Activated T-helper 2 cell treated with anti-CD3 and anti-CD28 coated beads, Interferon-gamma antibody, Interleukin-2, Interleukin-4, amounts not matched to agents 10 μg/mL and 5 μg/mL and 100 μg/mL, durations not matched to agents 14 hours and 24 hours and 36 hours (primary cell): Measurements from ENCODE around the gene DNAJC12. TPM values are rescaled to one million over a fixed set of nuclear protein-coding genes. Genes with fewer than 3 reads are reported as not detected.
"Not testable (repeated sequence)": the region's sequence is repeated elsewhere in the genome, so short reads cannot be mapped to it uniquely, and the experiment has no call there.

Source experiments
- DNase-seq: peaks from one replicate; pipeline ENCODE4 v3.0.0; 2021; ENCODE audit warnings: low spot score
- H3K27ac Mint-ChIP-seq: one replicate; pipeline ENCODE4 v1.8.0; 2021; ENCODE audit warnings: mixed read lengths
- H3K27me3 Mint-ChIP-seq: one replicate; pipeline ENCODE4 v1.8.0; 2021; ENCODE audit warnings: low read depth, mixed read lengths
- H3K36me3 Mint-ChIP-seq: one replicate; pipeline ENCODE4 v1.8.0; 2021; ENCODE audit warnings: low read depth, mixed read lengths
- H3K4me1 Mint-ChIP-seq: one replicate; pipeline ENCODE4 v1.8.0; 2021; ENCODE audit warnings: low read depth, mixed read lengths
- H3K4me3 Mint-ChIP-seq: one replicate; pipeline ENCODE4 v1.8.0; 2021; ENCODE audit warnings: low read depth, mild to moderate bottlenecking, moderate library complexity, mixed read lengths
- H3K9me3 Mint-ChIP-seq: one replicate; pipeline ENCODE4 v1.8.0; 2021; ENCODE audit warnings: mixed read lengths
- intact Hi-C: fragments of 100-400 bp; cut with micrococcal nuclease; formaldehyde crosslinking; loops from one replicate; pipeline ENCODE4 v1.15.1; 2023
- total RNA-seq: library from RNA; stranded (reverse); gene quantifications from 2 replicates; pipeline ENCODE4 v1.2.3, GENCODE V29; 2022

Gene DNAJC12
- total RNA-seq, 1 donor from 2014 or later, result 12.6 TPM

DNA sequence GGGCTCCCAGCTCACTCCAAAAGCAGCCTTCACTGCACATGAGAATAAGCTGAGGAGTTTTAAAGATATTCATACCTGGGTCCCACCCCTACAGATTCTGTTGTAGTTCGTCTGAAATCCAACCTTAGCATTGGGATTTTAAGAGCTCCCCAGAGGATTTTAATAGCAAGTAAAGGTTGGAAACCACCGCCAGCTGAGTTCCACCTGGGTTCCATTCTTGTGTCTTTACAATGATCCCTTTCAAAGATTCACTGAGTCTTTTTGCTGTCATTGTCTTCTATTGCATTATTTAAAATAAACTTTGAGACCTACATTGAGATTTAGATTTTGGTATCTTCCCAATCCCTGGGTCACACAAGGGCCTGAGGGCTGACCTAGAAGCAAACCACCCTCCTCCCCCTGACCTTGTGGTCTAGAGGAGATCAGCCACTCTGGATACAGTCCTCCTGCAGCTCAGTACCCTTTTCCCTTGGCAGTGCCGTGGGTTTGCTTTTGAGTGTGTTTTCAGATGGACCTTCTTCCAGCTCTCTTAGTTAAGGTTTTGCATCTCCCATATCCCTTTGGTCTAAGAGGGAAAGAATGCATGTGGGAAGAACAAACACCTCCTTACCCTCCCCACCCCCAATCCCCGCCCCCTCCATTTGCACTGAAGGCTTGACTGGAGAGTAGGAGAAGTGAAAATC is 23.9 kb upstream of the DNAJC12 start:
- no peaks in the 10 kb centered on the region for H3K27me3 Mint-ChIP-seq
- no peaks in the 10 kb centered on the region for H3K4me1 Mint-ChIP-seq
- H3K27ac Mint-ChIP-seq, result no peak overlapping the region
- no peaks in the 10 kb centered on the region for H3K36me3 Mint-ChIP-seq
- no peak overlapping the region for H3K4me3 Mint-ChIP-seq
- no peaks in the 10 kb centered on the region for H3K9me3 Mint-ChIP-seq
- DNase-seq, result no peak
- intact Hi-C loops, result no loop called here

- Mint-ChIP-seq H3K4me3 (no peak overlapping the region), H3K9me3 (no peaks in the 10 kb centered on the region), H3K4me1 (peaks cover 4% of the 10 kb centered on the region), H3K27me3 (no peaks in the 10 kb centered on the region), H3K27ac (no peak overlapping the region), H3K36me3 (no peaks in the 10 kb centered on the region)
- intact Hi-C loops, result loop anchor here (5.0 kb wide), 1 partner anchor 443 kb away; no protein-coding TSS in a partner anchor
- DNase-seq, result no peak
These were observed 21.0 kb upstream of the DNAJC12 start for GRCh38 chr10:67858971-67859370.

DNA sequence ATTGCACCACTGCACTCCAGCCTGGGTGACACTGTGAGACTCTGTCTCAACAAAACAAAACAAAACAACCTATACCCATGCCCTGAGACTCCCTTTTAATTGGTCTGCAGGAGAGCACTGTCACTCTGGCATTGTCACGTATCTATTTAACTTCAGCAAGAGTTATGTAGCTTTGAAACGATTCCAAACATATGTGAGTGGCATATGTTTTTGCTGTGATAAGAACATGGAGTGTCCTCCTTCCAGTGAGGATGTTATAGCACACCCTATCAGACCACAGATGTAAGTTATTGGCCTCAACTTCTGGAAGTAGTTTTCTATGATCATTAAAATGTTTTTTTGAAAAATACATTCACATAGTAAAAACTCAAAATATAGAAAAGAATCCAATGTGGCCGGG is 15.5 kb upstream of the DNAJC12 start:
- no peaks in the 10 kb centered on the region for H3K9me3 Mint-ChIP-seq
- intact Hi-C loops, result no loop called here
- no peak for DNase-seq
- peaks cover 12% of the 10 kb centered on the region for H3K4me1 Mint-ChIP-seq
- H3K27me3 Mint-ChIP-seq, result no peaks in the 10 kb centered on the region
- H3K27ac Mint-ChIP-seq, result no peak overlapping the region
- no peaks in the 10 kb centered on the region for H3K36me3 Mint-ChIP-seq
- H3K4me3 Mint-ChIP-seq, result no peak overlapping the region

DNA sequence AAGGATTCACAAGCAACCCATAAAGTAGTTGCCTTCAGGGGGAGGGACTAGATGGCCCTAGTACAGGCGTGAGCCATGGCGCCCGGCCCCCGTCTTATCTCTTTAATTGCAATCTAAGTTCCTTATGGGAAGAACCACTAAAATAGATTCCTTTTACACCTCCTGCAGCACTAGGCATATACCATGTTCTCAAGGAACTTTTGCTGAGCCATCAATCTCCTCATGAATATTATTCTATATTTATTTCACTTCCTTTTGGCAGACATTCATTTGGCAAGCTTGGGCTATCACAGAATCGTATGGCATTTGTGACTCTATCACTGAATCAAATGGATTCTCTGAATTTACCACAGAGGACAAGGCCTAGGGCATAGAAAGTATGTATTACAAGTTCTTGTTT is 14.8 kb upstream of the DNAJC12 start:
- Mint-ChIP-seq H3K9me3 (no peaks in the 10 kb centered on the region), H3K36me3 (no peaks in the 10 kb centered on the region), H3K4me1 (peaks cover 12% of the 10 kb centered on the region), H3K4me3 (no peak overlapping the region), H3K27me3 (no peaks in the 10 kb centered on the region), H3K27ac (no peak overlapping the region)
- no peak for DNase-seq
- intact Hi-C loops, result no loop called here

DNA sequence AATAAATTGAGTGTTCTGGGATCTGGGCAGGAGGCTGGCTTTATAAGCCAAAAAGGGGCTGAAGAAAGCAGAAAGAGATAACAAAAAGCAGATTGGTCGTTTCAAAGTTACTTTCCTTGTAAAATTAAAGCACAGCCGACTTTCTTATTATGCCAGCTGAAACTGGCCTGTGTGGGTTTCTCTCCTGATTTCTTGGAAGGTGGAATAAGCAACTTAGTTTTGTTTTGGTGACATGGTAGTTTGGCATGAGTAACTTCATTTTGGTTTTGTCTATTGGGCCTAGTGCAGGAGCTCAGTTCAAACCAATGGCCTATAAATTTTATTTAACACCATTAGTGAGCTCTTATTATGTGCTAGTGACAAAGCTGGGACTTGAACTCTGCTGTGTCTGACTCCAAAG is 13.2 kb upstream of the DNAJC12 start:
- H3K4me3 Mint-ChIP-seq, result peak overlapping the region; percentile 23
- no peaks in the 10 kb centered on the region for H3K9me3 Mint-ChIP-seq
- H3K27me3 Mint-ChIP-seq, result no peaks in the 10 kb centered on the region
- peaks cover 12% of the 10 kb centered on the region for H3K4me1 Mint-ChIP-seq
- intact Hi-C loops, result no loop called here
- H3K36me3 Mint-ChIP-seq, result no peaks in the 10 kb centered on the region
- DNase-seq, result no peak
- H3K27ac Mint-ChIP-seq, result peak overlapping the region; percentile 28

DNA sequence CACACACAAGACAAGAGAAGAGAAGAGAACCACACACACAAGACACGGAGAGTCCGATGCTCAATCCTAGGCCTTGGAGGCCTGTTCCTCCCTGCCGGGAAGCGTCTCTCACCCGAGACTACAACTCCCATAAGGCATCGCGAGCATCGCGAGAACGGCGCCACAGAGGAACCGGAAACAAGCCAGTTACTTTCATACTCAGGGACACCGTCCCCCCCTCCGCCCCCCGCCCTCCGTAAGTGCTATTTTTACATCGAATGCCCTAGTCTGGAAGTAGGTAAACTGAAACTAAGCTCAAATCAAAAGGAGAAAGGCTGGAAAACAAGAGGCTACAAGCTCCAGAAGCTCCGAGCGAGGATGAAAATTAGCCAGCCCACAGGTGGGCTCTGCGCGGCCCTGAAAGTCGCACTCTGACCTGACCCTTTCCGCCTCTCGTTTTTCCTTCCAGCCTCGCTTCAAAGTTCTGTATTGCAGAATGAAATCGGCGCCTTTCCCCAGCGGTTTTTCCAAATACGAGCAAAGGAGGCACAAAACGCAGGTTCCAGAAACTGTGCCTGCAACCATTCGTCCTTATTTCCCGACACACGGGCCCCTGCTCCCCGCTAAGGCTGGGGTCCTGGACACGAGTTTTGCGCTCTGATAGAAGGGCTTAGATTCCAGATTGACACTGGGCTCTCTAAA is 11.5 kb upstream of the DNAJC12 start:
- no peaks in the 10 kb centered on the region for H3K36me3 Mint-ChIP-seq
- no peaks in the 10 kb centered on the region for H3K27me3 Mint-ChIP-seq
- no peaks in the 10 kb centered on the region for H3K9me3 Mint-ChIP-seq
- H3K4me3 Mint-ChIP-seq, result peak overlapping the region; percentile 92
- intact Hi-C loops, result loop anchor here (1.0 to 2.0 kb wide), 4 partner anchors 35 to 226 kb away; partner anchors contain the start of genes HERC4 and SIRT1
- peaks cover 8% of the 10 kb centered on the region for H3K4me1 Mint-ChIP-seq
- peak overlapping the region; percentile 94 for H3K27ac Mint-ChIP-seq
- DNase-seq, result peak; percentile 90

DNA sequence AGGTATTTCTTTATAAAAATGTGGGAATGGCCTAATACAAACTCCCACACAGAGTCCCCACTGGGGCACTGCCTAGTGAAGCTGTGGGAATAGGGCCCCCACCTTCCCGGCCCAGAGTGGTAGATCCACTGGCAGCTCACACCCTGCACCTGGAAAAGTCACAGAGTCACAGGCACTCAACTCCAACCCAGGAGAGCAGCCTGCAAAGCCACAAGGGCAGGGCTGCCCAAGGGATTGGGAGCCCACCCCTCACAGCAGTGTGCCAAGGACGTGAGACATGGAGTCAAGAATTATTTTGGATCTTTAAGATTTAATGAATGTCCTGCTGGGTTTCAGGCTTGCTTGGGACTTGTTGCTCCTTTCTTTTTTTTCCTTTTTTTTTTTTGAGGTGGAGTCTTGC is 5.3 kb upstream of the DNAJC12 start:
- H3K9me3 Mint-ChIP-seq, result peaks cover 4% of the 10 kb centered on the region
- no peaks in the 10 kb centered on the region for H3K36me3 Mint-ChIP-seq
- no peak overlapping the region for H3K27ac Mint-ChIP-seq
- H3K27me3 Mint-ChIP-seq, result no peaks in the 10 kb centered on the region
- no peak overlapping the region for H3K4me3 Mint-ChIP-seq
- no peaks in the 10 kb centered on the region for H3K4me1 Mint-ChIP-seq
- intact Hi-C loops, result no loop called here
- DNase-seq, result no peak

DNA sequence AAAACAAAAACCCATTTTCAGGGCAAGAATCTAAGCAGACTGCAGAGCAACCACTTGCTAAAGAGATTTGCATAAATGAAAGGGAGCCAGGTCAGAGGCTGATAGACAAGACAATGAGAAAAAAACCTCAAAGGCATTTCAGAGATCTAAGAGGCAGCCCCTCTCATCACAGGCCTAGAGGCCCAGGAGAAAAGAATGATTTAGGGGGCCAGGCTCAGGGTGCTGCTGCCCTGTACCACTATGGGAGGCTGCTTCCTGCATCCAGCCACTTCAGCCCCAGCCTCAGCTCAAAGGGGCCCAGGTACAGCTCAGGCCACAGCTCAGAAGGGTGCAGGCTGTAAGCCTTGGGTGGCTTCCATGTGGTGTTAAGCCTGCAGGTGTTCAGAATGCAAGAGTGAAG is 3.7 kb upstream of the DNAJC12 start:
- Mint-ChIP-seq H3K36me3 (no peaks in the 10 kb centered on the region), H3K9me3 (peaks cover 4% of the 10 kb centered on the region), H3K4me1 (peaks cover 7% of the 10 kb centered on the region), H3K27me3 (no peaks in the 10 kb centered on the region), H3K27ac (no peak overlapping the region), H3K4me3 (no peak overlapping the region)
- intact Hi-C loops, result no loop called here
- no peak for DNase-seq

GRCh38 chr10:67839951-67840350 is 2.0 kb upstream of the DNAJC12 start:
- peaks cover 4% of the 10 kb centered on the region for H3K9me3 Mint-ChIP-seq
- intact Hi-C loops, result no loop called here
- DNase-seq, result no peak
- peaks cover 10% of the 10 kb centered on the region for H3K4me1 Mint-ChIP-seq
- no peak overlapping the region for H3K27ac Mint-ChIP-seq
- H3K36me3 Mint-ChIP-seq, result no peaks in the 10 kb centered on the region
- H3K27me3 Mint-ChIP-seq, result no peaks in the 10 kb centered on the region
- H3K4me3 Mint-ChIP-seq, result no peak overlapping the region

- H3K9me3 Mint-ChIP-seq, H3K36me3 Mint-ChIP-seq, H3K4me1 Mint-ChIP-seq, H3K4me3 Mint-ChIP-seq, DNase-seq, H3K27me3 Mint-ChIP-seq, H3K27ac Mint-ChIP-seq, intact Hi-C loops: not testable (repeated sequence)
These were observed 1.5 kb upstream of the DNAJC12 start for GRCh38 chr10:67839511-67839910.

DNA sequence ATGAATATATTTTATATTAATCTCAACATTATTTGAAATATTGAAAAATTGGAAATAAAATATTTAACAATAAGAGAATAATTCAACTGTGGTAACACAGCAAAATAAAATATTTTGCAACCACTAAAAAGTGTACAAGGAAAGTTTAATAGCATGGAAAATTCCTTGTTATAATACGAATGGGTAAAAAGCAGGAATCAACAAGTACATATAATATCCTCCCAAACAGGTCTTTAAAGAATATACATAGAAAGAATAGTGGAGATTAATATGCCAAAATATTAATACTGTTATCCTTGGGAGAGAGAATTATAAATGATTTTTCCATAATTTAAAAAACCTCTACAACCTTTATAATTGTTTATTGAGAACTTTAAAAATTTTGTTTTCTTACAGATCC is 1.0 kb downstream of the DNAJC12 start:
- peaks cover 10% of the 10 kb centered on the region for H3K4me1 Mint-ChIP-seq
- intact Hi-C loops, result no loop called here
- H3K9me3 Mint-ChIP-seq, result peaks cover 4% of the 10 kb centered on the region
- no peaks in the 10 kb centered on the region for H3K36me3 Mint-ChIP-seq
- H3K27ac Mint-ChIP-seq, result no peak overlapping the region
- H3K27me3 Mint-ChIP-seq, result no peaks in the 10 kb centered on the region
- no peak for DNase-seq
- no peak overlapping the region for H3K4me3 Mint-ChIP-seq

DNA sequence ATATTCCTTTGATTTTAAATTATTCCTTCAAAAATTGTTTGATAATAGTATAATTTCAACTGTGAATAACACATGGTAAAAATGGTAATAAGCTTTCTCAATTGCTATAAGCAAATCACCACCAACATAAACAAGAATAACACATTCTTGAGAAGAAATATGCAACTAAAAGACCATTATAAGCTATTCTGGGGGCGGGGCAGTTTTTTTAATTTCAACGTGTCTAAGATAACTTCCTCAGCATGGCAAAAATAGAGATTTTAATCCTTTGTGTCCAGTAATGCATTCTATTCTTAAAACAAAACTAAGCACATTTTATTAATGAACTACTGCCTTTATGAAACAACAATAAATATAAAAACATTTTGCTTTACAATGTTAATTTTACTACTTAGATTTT is 1.5 kb downstream of the DNAJC12 start:
- H3K27me3 Mint-ChIP-seq, result no peaks in the 10 kb centered on the region
- H3K4me1 Mint-ChIP-seq, result peaks cover 10% of the 10 kb centered on the region
- no peak overlapping the region for H3K4me3 Mint-ChIP-seq

DNA sequence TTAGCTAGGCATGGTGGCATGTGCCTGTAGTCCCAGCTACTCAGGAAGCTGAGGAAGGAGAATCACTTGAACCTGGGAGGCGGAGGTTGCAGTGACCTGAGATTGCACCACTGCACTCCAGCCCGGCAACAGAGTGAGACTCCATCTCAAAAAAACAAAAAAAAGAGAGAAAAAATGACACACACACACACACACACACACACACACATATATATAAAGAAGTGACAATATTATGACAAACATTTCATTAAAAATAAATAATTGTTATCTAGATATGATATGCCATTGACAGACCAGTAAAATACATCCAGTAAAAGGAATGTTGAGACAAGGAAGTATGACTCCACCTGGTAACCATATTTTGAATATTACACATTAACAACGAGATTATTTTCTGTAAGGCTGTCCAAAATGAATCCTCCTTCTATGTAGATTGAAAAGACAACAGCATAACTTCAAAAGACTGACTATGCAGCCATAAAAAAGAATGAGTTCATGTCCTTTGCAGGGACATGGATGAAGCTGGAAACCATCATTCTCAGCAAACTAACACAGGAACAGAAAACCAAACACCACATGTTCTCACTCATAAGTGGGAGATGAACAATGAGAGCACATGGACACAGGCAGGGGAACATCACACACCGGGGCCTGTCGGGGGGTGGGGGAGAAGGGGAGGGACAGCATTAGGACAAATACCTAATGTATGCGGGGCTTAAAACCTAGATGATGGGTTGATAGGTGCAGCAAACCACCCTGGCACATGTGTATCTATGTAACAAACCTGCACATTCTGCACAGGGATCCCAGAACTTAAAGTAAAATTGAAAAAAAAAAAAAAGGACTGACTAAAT is 2.2 kb downstream of the DNAJC12 start:
- H3K27ac Mint-ChIP-seq, result peak overlapping the region; percentile 6

More for the DNA sequence above, 1.5 kb downstream of the DNAJC12 start:
- peaks cover 4% of the 10 kb centered on the region for H3K9me3 Mint-ChIP-seq
- no peak overlapping the region for H3K27ac Mint-ChIP-seq
- no peaks in the 10 kb centered on the region for H3K36me3 Mint-ChIP-seq
- intact Hi-C loops, result no loop called here
- DNase-seq, result no peak

More for the DNA sequence above, 2.2 kb downstream of the DNAJC12 start:
- H3K9me3 Mint-ChIP-seq, H3K36me3 Mint-ChIP-seq, H3K27me3 Mint-ChIP-seq, DNase-seq, H3K4me1 Mint-ChIP-seq, intact Hi-C loops: not testable (repeated sequence)
- H3K4me3 Mint-ChIP-seq, result peak overlapping the region; percentile 71
